GM18861 (cell line): ENCODE measurements around the gene GNAS-AS1.
A peak's percentile ranks its signal among the peaks of the same experiment; 100 is the strongest.

Source experiments
- ATAC-seq: cut with Tn5 transposase; IDR thresholded peaks from one replicate; pipeline ENCODE4 v1.9.1; 2021; ENCODE audit not compliant: unreplicated experiment

GNAS-AS1 gene

GRCh38 chr20:58850693-58851174 lies at the start of gene GNAS-AS1:
Gene GNAS-AS1 (minus strand): TSS chr20:58850902.
- ATAC-seq = no peak

DNA sequence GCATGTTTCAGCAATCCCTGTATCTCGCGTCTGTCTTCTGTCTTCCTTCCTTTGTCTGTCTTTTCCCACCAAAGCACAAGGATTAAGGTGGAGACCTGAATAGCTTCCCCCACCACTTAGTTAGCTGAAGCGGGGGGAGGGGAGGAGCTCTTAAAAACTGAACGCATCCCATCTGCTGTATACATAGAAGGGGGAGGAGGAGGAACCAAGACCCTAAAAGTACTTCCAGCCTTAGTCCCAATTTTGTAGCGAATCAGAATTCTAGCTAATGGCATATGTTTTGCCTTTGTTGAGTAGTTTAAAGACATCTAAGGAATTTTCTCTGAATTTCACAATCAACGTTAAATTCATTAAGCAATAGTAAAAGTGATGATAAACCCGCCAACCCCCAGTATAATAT lies 49.7 kb upstream of the GNAS-AS1 start:
- ATAC-seq = no peak

GRCh38 chr20:58899512-58899911 lies 48.8 kb upstream of the GNAS-AS1 start:
- ATAC-seq = no peak

- no peak for ATAC-seq
Measured at GRCh38 chr20:58898629-58899408, 48.1 kb upstream of the GNAS-AS1 start.

DNA sequence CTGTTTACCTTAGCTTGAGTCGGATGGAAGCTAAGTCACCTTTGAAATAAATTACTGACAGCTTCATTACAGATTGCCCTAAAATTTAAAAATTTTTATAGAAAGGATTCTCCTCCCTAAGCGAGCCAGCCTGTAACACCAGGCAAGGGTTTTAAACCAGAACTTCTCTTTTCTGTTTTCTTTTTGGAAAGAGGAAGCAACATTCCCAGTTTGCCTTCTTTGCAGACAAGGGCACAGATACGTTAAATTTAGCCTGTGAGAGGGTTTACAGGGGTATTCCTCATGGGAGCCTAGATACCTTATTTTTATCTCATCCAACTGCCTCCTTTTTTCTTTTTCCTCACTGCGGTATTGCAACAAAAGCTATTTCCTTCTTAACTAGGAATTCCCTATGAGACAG lies 46.8 kb upstream of the GNAS-AS1 start:
- no peak for ATAC-seq

GRCh38 chr20:58896820-58897219 lies 46.1 kb upstream of the GNAS-AS1 start:
- no peak for ATAC-seq

GRCh38 chr20:58895448-58896180 lies 44.9 kb upstream of the GNAS-AS1 start:
- no peak for ATAC-seq

DNA sequence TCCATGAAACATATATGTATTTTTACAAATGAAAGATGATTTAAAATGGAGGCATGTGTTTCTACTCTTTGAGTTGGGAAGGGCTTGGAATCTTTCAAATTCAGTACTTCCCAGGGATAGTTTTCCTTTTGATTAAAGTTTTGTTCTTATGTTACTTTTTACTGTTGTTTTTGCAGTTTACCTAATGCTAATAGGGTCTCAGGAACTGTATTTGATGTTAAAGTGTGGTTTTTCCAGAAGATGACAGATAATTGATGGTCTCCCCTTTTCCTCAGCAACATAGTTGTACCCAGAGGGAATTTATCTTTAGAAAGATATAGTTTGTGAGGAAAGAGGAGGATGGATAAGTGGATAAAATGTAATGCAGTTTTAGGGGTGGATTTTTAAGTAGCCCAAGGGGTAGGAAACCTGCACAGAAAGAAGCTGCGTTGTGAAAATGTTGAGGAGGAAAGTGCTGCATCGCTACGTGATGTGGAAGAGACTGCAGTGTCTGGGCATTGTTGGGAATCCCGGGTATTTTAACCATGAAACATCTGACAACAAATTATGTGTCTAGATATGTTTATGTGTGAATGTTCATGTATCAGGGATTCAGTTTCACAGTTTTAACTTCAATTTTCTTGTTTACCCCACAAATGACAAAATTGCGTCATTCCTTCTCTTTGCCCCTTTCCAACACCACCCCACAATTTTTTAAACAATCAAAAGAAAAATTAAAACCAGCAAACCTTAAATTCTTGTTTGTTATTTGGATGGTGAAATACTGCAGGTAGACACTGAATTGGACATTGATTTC lies 44.1 kb upstream of the GNAS-AS1 start:
- no peak for ATAC-seq

DNA sequence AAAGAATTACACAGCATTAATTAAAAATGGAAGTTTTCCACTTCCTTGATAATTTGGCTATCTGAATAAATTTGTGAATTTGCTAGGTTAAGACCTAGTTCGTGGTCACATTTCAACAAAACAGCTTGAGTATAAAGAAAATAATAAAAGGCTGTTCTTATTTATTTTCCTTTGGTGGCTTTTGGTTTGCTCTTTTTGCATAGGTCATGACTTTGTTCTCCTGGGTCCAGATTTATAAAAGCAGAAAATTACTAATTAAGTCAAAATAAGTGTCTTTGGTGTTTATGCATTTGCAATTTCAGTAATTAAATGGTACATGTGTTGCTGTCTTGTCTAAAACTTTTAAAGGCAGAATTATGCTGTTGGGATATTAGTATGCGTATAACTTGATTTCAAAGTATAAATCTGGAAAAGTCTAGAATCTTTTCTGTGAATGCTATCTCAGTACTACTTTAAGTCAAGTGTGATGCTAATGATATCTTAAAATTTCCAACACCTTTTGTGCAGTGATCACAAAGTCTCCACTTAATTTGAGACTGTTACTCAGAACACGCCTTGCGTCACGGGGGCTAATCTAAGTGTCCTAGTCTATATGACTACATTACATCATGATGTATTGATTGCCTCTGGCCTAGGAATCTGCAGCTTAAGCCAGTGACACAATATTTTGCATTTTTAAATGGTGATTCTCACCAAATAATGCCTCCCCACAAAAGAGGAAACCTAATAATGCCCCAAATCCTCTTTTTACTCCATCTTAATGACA lies 42.8 kb upstream of the GNAS-AS1 start:
- ATAC-seq = no peak

DNA sequence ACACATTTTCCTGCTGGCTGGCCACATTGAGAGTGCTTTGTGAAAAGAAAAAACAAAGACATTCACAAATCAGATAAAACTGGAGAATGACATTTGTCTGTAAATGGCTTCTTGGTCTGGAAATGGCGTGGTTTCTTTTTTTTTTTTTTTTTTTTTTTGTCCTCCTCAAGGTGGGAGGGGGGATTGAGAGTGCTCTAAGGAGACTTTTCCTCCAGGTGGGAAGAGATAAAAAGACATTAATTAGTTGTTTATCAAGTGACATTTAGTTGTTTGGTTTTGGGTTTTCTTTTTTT lies 42.2 kb upstream of the GNAS-AS1 start:
- no peak for ATAC-seq

- no peak for ATAC-seq
Measured at GRCh38 chr20:58892141-58892931, 41.6 kb upstream of the GNAS-AS1 start.

DNA sequence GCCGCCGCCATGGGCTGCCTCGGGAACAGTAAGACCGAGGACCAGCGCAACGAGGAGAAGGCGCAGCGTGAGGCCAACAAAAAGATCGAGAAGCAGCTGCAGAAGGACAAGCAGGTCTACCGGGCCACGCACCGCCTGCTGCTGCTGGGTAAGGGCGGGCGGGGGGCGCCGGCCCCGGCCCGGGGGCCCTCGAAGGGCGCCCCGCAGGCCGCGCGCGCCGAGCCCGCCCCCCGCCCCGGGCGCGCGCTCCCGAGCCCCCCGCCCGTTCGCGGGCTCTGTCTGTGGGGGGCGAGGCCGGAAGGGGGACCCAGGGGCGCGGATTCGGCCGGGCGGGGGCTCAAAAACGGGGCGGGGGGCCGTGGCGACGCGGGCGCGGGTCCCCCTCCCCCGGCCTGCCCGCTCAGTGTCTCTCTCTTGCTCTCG lies 41.0 kb upstream of the GNAS-AS1 start:
- ATAC-seq = no peak

DNA sequence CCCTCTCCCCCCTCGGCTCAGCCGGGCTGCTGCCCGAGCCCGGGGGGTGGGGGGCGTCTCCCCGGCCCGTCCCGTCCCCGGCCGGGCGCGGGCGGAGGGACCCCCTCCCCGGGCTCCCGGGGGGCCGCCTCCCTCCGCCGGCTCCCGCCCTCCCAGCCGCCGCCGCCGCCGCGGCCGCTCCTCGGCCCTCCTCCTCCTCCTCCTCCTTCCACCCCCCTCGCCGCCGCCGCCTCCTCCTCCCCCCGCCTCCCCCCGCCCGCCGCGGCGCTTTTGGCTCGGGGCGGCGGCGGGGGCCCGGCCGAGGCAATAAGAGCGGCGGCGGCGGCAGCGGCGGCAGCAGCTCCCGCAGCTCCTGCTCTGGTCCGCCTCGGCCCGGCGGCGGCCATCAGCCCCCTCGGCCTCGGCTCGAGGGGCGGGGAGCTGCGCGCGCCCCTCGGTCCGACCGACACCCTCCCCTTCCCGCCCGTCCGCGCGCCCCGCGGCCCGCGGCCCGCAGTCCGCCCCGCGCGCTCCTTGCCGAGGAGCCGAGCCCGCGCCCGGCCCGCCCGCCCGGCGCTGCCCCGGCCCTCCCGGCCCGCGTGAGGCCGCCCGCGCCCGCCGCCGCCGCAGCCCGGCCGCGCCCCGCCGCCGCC lies 40.5 kb upstream of the GNAS-AS1 start:
- ATAC-seq = no peak

DNA sequence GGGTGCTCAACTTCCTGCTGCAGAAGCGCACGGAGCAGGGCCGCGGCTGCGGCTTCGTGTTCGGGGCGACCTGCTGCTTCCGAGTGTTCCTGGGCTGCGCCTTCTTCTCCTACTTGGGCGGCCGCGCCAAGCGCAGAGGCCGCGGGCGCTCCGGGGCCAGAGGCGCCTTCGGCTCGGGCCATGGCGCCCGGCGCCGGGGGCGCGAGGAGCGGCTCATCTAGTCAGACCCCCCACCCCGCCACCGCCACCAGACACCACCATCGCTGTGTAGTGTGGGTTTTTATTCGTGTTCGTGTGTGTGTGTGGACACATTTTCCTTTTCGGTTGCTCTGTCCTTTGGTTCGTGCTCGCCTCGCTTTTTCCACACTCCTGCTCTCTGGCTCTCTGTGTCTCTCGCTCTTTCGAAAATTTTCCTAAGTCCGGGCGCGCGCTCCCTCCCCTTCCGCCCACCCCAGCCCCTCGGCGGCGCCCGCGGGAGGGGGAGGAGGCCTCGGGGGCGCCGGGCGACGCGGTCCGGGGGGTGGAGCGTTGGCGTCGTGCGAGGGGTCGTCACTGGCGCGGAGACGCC lies 39.9 kb upstream of the GNAS-AS1 start:
- no peak for ATAC-seq

DNA sequence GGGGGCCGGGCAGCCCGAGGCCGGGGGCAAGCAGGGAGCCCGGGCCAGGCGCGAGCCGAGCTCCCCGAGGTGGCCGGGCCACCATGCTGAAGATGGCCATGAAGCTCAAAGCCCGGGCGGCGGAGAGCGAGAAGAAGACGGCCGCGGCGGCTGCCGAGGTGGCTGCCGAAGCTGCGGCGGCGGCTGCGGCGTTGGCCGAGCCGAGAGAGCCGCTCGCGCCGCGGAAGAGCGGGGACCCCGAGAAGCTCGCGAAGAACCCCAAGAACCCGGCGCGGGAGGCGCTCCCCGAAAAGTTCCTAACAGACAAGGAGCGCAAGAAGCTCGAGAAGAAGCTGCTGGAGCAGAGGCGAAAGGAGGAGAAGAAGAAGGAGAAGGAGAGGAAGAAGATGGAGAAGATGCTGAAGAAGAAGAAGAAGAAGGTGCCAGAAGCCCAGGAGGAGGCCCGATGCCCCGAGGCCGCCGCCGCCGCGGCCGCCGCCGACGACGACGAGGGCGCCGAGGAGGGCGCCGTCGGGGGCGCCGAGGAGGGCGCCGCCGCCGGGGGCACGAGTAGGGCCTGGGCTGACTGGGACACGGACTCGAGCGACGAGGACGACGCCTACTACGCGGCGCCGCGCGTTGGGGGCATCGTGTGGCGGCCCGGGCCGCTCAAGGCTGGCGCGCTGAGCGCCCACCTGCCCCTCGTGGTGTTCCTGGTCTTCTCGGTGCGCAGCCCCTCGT lies 39.3 kb upstream of the GNAS-AS1 start:
- no peak for ATAC-seq

GRCh38 chr20:58889334-58889760 lies 38.6 kb upstream of the GNAS-AS1 start:
- no peak for ATAC-seq

DNA sequence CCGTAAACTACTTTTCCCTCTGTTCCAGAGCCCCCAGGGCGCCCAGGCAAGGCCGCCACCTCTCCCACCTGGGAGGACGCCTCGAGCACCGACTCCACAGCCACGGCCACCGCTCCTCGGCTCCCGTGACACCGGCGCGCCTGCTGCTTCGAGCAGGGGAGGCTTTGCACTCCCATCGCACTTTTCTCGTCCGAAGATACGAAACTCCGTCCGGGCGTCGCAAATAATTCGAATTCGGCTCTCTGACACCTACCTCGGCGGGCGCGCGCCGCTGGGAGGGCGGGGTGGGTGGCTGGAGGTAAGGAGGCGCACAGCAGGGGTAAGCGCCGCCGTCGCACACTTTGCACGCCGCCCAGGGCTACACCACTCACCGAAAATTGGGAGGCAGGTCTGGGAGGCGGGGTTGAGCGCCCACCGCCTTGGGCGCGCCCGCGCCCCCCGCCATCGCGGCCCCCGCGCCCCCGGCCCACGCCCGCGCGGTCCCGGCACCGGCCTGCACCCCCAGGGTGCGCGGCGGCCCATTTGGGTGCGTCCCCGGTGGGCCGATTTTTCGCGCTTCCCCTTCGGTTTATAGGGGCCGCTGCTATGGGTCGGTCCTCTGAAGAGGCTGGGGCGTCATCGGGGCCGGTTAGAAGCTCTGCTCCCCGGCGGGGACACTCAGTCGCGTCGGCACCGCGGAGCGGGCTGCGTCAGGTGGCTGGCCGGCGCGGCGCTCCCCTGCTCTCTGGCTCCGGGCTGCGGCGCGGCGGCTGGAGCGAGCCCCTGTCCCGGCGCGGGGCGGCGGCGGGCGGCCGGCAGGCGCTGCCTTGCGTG lies 38.0 kb upstream of the GNAS-AS1 start:
- ATAC-seq = peak; percentile 26

GRCh38 chr20:58888103-58888502 lies 37.4 kb upstream of the GNAS-AS1 start:
- ATAC-seq = no peak
